Thyroid gland (tissue), 4 donors: ENCODE measurements around the gene GMPR.

Experiments
- POLR2A ChIP-seq, 2 donors: fragments of 450-650 bp; IDR thresholded peaks; one replicate each; pipeline ENCODE4 v1.6.1; 2017; ENCODE audit warnings: antibody characterized with exemption in 2 of 2, mild to moderate bottlenecking in 2 of 2, moderate library complexity in 1 of 2
- TF ChIP-seq, protein P1 (sequence below), 6 experiments: fragments of 200-600 bp in 3 of 6; fragments of 450-650 bp in 3 of 6; sonication (generic) in 3 of 6; IDR thresholded peaks; one replicate each; pipeline ENCODE4 v1.5.1; 2016 to 2019; ENCODE audit warnings: antibody characterized with exemption in 6 of 6, mild to moderate bottlenecking in 2 of 6, inconsistent platforms in 1 of 6, moderate library complexity in 1 of 6

DNA sequence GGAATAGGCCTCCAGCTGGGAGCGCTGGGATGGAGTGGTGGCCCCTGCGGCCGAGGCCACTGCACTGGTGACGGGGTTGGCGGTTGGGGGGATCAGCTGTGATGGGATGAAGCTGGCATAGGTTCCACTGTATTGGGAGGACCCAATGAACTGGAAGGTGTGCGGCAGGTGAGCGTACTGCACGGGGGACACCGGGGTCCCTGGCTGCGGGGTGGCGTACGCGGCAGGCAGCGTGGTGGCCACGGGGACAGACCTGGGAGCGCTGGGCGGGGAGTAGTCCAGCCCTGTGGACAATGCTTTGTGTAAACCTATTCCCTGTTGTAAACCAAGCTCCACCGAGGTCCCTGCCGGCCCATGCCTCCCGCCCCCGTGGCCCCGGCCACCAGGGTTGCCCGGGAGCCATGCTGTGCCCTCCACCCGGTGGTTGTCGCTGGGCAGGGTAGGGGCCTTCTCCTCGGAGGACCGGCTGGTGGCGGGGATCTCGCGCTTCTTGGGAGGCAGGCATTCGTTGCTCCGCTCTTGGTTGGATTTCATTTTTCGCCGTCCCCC, 89.5 kb downstream of the GMPR start:
- TF ChIP-seq, protein P1, sequence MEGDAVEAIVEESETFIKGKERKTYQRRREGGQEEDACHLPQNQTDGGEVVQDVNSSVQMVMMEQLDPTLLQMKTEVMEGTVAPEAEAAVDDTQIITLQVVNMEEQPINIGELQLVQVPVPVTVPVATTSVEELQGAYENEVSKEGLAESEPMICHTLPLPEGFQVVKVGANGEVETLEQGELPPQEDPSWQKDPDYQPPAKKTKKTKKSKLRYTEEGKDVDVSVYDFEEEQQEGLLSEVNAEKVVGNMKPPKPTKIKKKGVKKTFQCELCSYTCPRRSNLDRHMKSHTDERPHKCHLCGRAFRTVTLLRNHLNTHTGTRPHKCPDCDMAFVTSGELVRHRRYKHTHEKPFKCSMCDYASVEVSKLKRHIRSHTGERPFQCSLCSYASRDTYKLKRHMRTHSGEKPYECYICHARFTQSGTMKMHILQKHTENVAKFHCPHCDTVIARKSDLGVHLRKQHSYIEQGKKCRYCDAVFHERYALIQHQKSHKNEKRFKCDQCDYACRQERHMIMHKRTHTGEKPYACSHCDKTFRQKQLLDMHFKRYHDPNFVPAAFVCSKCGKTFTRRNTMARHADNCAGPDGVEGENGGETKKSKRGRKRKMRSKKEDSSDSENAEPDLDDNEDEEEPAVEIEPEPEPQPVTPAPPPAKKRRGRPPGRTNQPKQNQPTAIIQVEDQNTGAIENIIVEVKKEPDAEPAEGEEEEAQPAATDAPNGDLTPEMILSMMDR (IDR thresholded peaks at IDR 0.05): no peak
- no peak for TF ChIP-seq POLR2A (IDR thresholded peaks at IDR 0.05)
